HEK293T (cell line): ENCODE measurements around the gene KCND3.

Source experiments
- CTCF ChIA-PET: fragments of 350-600 bp; formaldehyde crosslinking; extraction: SDS; loops from one replicate; lab custom pipeline; 2021; ENCODE audit warnings: antibody characterized with exemption, inconsistent platforms; lab: Yijun Ruan, JAX
- POLR2A ChIA-PET: fragments of 350-600 bp; formaldehyde crosslinking; extraction: SDS; loops from one replicate; lab custom pipeline; 2020; ENCODE audit warnings: antibody characterized with exemption, inconsistent platforms; lab: Yijun Ruan, JAX
- DNase-seq: peaks from one replicate; pipeline ENCODE4 v3.0.0; 2012; ENCODE audit warnings: mixed read lengths; ENCODE audit errors: extremely low spot score
- ARNT ChIP-seq: fragments of 450-650 bp; IDR thresholded peaks from 2 replicates; pipeline ENCODE4 v1.6.1; 2017; ENCODE audit warnings: mild to moderate bottlenecking
- BHLHE40 ChIP-seq: fragments of 450-650 bp; IDR thresholded peaks from 2 replicates; pipeline ENCODE4 v1.6.1; 2016; ENCODE audit warnings: mild to moderate bottlenecking, moderate library complexity, borderline replicate concordance
- CTBP1 ChIP-seq: fragments of 450-650 bp; IDR thresholded peaks from 2 replicates; pipeline ENCODE4 v1.6.1; 2016; ENCODE audit warnings: borderline replicate concordance
- ELF4 ChIP-seq: fragments of 450-650 bp; IDR thresholded peaks from 2 replicates; pipeline ENCODE4 v1.6.1; 2017; ENCODE audit warnings: antibody characterized with exemption
- FOXA1 ChIP-seq: fragments of 450-650 bp; IDR thresholded peaks from 2 replicates; pipeline ENCODE4 v1.6.1; 2016; ENCODE audit warnings: mild to moderate bottlenecking
- FOXK2 ChIP-seq: fragments of 450-650 bp; IDR thresholded peaks from 2 replicates; pipeline ENCODE4 v1.6.1; 2016; ENCODE audit warnings: mild to moderate bottlenecking
- FOXM1 ChIP-seq: fragments of 450-650 bp; IDR thresholded peaks from 2 replicates; pipeline ENCODE4 v1.6.1; 2017; ENCODE audit warnings: mild to moderate bottlenecking, borderline replicate concordance
- HDGF ChIP-seq: fragments of 450-650 bp; IDR thresholded peaks from 2 replicates; pipeline ENCODE4 v1.6.1; 2017; ENCODE audit warnings: antibody characterized with exemption, borderline replicate concordance
- L3MBTL2 ChIP-seq: fragments of 450-650 bp; conservative IDR thresholded peaks from 2 replicates; pipeline ENCODE4 v1.6.1; 2016; ENCODE audit warnings: mild to moderate bottlenecking
- LEF1 ChIP-seq: fragments of 450-650 bp; IDR thresholded peaks from 2 replicates; pipeline ENCODE4 v1.6.1; 2017; ENCODE audit warnings: mild to moderate bottlenecking, borderline replicate concordance
- NFRKB ChIP-seq: fragments of 450-650 bp; IDR thresholded peaks from 2 replicates; pipeline ENCODE4 v1.6.1; 2016; ENCODE audit warnings: mild to moderate bottlenecking, moderate library complexity
- PKNOX1 ChIP-seq: fragments of 450-650 bp; IDR thresholded peaks from 2 replicates; pipeline ENCODE4 v1.6.1; 2016
- SP1 ChIP-seq: fragments of 450-650 bp; IDR thresholded peaks from 2 replicates; pipeline ENCODE4 v1.6.1; 2017
- SUZ12 ChIP-seq: fragments of 450-650 bp; IDR thresholded peaks from 2 replicates; pipeline ENCODE4 v1.6.1; 2016; ENCODE audit warnings: mild to moderate bottlenecking
- TARDBP ChIP-seq: fragments of 450-650 bp; IDR thresholded peaks from 2 replicates; pipeline ENCODE4 v1.6.1; 2016
- ZNF384 ChIP-seq: fragments of 450-650 bp; IDR thresholded peaks from 2 replicates; pipeline ENCODE4 v1.6.1; 2016

The KCND3 gene

GRCh38 chr1:111903871-111904449 is 85.5 kb downstream of the KCND3 start:
- ChIA-PET CTCF (no interaction called here), POLR2A (no interaction called here)
- DNase-seq = no peak
- no peak for TF ChIP-seq TARDBP
- TF ChIP-seq FOXM1 = no peak
- TF ChIP-seq SUZ12 = no peak
- no peak for TF ChIP-seq L3MBTL2
- no peak for TF ChIP-seq ARNT
- no peak for TF ChIP-seq ELF4
- TF ChIP-seq BHLHE40 = no peak
- TF ChIP-seq CTBP1 = no peak
- no peak for TF ChIP-seq NFRKB
- TF ChIP-seq FOXA1 = no peak
- no peak for TF ChIP-seq LEF1
- TF ChIP-seq PKNOX1 = no peak
- TF ChIP-seq FOXK2 = no peak
- no peak for TF ChIP-seq HDGF
- TF ChIP-seq SP1 = no peak

GRCh38 chr1:111903148-111903870 is 86.2 kb downstream of the KCND3 start:
- DNase-seq = no peak
- CTCF ChIA-PET = no interaction called here
- TF ChIP-seq L3MBTL2 (no peak), ELF4 (no peak), BHLHE40 (no peak), SUZ12 (no peak), TARDBP (no peak), FOXM1 (no peak), FOXA1 (no peak), FOXK2 (no peak), CTBP1 (no peak), SP1 (no peak), PKNOX1 (no peak), ARNT (no peak), NFRKB (no peak), ZNF384 (no peak), LEF1 (no peak)

DNA sequence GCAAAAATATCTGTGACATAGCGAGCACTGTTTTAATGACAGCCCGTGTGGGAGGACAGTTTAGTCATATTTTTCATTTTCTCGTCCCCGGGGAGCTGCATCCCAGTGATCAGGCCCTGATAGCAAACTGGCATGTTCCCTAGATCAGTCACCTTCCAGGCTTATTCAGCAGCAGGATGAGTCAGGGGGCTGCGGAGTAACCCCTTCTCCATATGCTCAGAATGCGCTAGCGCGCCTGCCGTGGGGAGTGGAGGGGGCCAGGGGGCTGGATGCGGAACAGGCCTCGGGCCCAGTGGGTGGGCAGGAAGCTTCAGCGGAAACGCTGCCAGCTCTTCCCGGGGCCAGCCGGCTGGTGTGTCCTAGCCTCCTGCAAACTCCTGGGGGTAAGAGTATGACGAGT is 94.0 kb downstream of the KCND3 start:
- ChIA-PET POLR2A (no interaction called here), CTCF (no interaction called here)
- DNase-seq = no peak

More at GRCh38 chr1:111903148-111903870, 86.2 kb downstream of the KCND3 start:
- POLR2A ChIA-PET = no interaction called here

DNA sequence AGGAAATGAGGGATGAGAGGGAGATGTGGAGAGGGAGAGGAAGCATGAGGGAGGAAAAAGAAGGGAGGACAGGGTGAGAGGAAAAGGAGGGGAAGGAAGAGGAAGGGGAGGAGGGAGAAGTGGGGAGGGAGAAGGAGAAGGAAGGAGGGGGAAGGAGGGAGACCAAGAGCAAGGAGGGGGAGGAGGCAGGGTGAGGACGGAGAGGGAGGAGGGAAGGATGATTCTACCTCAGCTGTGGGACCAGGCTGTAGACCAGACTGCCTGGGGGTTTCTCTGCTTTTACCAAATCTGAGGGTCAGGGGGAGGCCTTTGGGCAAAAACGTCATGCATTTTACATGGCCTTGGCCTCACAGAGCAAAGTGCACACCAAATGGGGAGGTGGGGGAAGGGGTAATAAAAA is 94.5 kb downstream of the KCND3 start:
- POLR2A ChIA-PET = no interaction called here
- TF ChIP-seq ZNF384 = no peak
- TF ChIP-seq FOXK2 = no peak
- TF ChIP-seq CTBP1 = no peak
- no peak for TF ChIP-seq L3MBTL2
- no peak for TF ChIP-seq SUZ12
- no peak for TF ChIP-seq TARDBP
- TF ChIP-seq LEF1 = no peak
- no peak for TF ChIP-seq FOXA1
- no peak for TF ChIP-seq PKNOX1
- no peak for TF ChIP-seq ELF4
- TF ChIP-seq FOXM1 = no peak
- no peak for TF ChIP-seq ARNT
- no peak for TF ChIP-seq NFRKB
- no peak for TF ChIP-seq BHLHE40
- CTCF ChIA-PET = no interaction called here

More for the DNA sequence above, 94.0 kb downstream of the KCND3 start:
- no peak for TF ChIP-seq SUZ12
- no peak for TF ChIP-seq LEF1
- no peak for TF ChIP-seq ELF4
- TF ChIP-seq L3MBTL2 = no peak
- no peak for TF ChIP-seq TARDBP
- no peak for TF ChIP-seq CTBP1
- no peak for TF ChIP-seq SP1
- no peak for TF ChIP-seq FOXM1
- TF ChIP-seq FOXK2 = no peak
- no peak for TF ChIP-seq HDGF
- TF ChIP-seq NFRKB = no peak

DNA sequence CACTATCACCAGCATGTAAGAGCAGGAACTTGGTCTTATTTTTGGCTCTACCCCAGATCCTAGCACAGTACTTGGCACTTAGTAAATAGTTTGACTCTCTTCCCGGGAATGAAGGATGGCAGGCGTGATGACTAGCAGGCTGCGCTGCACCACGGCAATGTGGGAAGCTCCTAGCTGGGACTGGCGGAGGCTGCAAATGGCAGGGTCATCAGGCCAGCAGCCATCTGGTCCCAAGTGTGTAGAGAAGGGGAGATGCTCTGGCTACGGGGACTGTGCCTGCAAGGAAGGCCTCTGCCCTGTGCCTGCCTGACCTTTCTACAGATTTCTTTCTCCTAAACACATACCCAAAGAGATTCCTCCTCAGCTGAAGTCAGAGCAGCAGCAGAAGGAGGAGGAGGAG is 95.0 kb downstream of the KCND3 start:
- DNase-seq = no peak
- ChIA-PET POLR2A (no interaction called here), CTCF (no interaction called here)
- TF ChIP-seq L3MBTL2 (no peak), LEF1 (no peak), SP1 (no peak), CTBP1 (no peak), ELF4 (no peak), SUZ12 (no peak), NFRKB (no peak), FOXK2 (no peak), BHLHE40 (no peak), TARDBP (no peak), HDGF (no peak), ZNF384 (no peak), ARNT (no peak), PKNOX1 (no peak), FOXM1 (no peak), FOXA1 (no peak)

More for the DNA sequence above, 94.5 kb downstream of the KCND3 start:
- no peak for DNase-seq
